Thyroid gland (tissue), 4 donors: Measurements from ENCODE around the gene PRELID2.

Experiments
- POLR2A ChIP-seq, 2 donors: fragments of 450-650 bp; IDR thresholded peaks; one replicate each; pipeline ENCODE4 v1.6.1; 2017; ENCODE audit warnings: antibody characterized with exemption in 2 of 2, mild to moderate bottlenecking in 2 of 2, moderate library complexity in 1 of 2
- TF ChIP-seq, protein P1 (sequence below), 6 experiments: fragments of 200-600 bp in 3 of 6; fragments of 450-650 bp in 3 of 6; sonication (generic) in 3 of 6; IDR thresholded peaks; one replicate each; pipeline ENCODE4 v1.5.1; 2016 to 2019; ENCODE audit warnings: antibody characterized with exemption in 6 of 6, mild to moderate bottlenecking in 2 of 6, inconsistent platforms in 1 of 6, moderate library complexity in 1 of 6

DNA sequence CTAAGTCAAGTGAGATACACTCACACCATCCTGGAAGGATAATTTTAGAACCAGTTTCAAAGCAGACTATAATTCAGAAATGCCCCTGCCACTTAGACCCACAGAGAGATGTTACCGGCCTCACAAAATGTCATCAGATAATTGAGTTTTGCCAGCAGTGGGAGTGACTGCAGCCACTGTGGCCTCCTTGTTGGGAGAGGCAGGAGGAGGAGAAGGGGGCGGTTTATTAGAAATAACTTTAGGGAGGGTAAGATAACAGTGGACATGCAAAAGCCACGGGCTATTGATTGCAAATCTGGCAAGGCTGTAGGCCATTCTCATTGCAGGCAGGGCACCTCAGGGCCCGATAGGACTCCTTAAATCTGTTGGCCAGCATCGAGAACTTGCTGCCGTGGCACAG lies 24.3 kb upstream of the PRELID2 start:
- no peak for TF ChIP-seq POLR2A (IDR thresholded peaks at IDR 0.05)
- TF ChIP-seq, protein P1, sequence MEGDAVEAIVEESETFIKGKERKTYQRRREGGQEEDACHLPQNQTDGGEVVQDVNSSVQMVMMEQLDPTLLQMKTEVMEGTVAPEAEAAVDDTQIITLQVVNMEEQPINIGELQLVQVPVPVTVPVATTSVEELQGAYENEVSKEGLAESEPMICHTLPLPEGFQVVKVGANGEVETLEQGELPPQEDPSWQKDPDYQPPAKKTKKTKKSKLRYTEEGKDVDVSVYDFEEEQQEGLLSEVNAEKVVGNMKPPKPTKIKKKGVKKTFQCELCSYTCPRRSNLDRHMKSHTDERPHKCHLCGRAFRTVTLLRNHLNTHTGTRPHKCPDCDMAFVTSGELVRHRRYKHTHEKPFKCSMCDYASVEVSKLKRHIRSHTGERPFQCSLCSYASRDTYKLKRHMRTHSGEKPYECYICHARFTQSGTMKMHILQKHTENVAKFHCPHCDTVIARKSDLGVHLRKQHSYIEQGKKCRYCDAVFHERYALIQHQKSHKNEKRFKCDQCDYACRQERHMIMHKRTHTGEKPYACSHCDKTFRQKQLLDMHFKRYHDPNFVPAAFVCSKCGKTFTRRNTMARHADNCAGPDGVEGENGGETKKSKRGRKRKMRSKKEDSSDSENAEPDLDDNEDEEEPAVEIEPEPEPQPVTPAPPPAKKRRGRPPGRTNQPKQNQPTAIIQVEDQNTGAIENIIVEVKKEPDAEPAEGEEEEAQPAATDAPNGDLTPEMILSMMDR (IDR thresholded peaks at IDR 0.05), result no peak
